HG03439 (cell line): ENCODE results near the gene RAB9B.
"Not testable (repeated sequence)": the region's sequence is repeated elsewhere in the genome, so short reads cannot be mapped to it uniquely, and the experiment has no call there.

Experiments
- ATAC-seq: cut with Tn5 transposase; IDR thresholded peaks from one replicate; pipeline ENCODE4 v1.9.1; 2021; ENCODE audit warnings: mild to moderate bottlenecking, moderate library complexity; ENCODE audit not compliant: unreplicated experiment

RAB9B gene

DNA sequence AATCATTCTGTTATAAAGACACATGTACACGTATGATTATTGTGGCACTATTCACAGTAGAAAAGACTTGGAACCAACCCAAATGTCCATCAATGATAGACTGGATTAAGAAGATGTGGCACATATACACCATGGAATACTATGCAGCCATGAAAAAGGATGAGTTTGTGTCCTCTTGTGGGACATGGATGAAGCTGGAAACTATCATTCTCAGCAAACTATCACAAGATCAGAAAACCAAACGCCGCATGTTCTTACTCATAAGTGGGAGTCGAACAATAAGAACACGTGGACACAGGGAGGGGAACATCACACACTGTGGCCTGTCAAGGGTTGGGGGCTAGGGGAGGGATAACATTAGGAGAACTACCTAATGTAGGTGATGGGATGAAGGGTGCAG, 15.0 kb downstream of the RAB9B start:
- not testable (repeated sequence) for ATAC-seq

DNA sequence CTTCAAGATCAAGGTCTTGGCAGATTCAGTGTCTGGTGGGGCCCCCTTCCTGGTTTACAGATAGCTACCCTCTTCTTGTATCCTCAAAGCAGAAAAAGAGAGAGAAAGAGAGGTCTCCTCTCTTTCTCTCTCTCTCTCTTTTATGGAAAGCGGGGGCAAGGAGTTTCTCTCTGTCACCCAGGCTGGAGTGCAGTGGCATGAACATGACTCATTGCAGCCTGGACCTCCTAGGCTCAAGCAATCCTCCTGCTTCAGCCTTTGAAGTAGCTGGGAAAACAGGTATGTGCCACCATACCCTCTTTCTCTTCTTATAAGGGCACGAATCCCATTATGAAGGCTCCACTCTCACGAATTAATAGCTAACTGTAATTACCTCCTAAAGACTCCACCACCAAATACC, 20.2 kb downstream of the RAB9B start:
- ATAC-seq = no peak

DNA sequence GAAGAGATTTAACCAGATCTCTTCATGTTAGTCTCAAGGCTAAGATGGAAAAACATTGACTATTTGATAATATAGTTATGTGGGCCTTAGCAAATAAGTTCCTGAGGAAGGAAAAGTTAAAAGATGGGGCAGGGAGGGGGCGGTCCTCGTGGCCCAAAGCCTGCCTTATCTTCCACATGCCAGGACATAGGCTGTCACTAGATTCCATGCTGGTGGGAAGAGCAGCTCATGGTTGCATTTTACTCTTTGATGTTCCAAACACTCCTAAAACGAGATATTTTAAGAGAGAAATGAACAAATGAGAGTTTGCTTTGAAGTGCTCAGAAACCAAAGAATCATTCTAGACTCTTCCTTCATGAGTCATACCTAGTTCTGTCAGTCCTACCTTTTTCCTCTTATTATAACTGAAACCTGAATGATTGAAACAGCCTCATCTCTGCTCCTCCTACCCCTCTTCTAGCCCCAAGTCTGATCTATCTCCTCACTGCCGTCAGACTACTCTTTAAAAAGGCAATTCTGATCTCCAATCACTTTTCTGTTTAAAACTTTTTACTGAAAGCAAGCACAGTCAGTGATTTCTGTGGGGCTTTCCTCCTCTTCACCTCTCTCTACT, 25.1 kb downstream of the RAB9B start:
- no peak for ATAC-seq

DNA sequence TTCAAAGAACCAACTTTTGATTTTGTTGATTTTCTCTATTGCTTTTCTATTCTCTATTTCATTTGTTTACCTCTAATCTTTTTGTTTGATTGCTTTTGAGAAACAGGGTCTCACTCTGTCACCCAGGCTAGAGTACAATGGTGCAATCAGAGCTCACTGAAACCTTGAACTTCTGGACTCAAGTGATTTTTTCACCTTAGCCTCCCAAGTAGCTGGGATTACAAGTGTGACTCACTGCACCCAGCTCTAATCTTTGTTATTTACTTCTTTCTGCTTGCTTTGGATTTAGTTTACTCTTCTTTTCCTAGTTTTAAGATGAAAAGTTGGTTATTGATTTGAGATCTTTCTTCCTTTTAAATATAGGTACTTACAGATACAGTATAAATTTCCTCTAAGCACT, 26.2 kb downstream of the RAB9B start:
- ATAC-seq = no peak

DNA sequence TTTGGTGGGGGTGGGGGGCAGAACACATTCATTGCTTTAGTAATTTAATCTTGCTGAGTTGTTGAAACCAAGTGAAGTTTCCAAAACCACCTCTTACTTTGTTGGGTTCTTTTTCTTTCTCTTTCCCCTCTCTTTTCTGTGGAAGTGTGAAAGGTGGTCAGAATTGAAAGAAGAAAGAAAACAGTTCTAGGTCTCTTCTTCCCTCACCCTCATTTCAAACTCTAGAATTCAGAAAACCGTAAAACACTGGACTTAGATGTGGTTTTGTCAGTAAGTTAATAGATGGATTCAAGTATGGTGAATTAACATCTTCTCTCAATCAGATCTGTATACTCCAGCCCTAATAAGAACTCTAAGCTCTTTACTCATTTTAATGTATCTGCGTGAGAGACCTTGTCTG, 31.7 kb downstream of the RAB9B start:
- ATAC-seq = no peak

DNA sequence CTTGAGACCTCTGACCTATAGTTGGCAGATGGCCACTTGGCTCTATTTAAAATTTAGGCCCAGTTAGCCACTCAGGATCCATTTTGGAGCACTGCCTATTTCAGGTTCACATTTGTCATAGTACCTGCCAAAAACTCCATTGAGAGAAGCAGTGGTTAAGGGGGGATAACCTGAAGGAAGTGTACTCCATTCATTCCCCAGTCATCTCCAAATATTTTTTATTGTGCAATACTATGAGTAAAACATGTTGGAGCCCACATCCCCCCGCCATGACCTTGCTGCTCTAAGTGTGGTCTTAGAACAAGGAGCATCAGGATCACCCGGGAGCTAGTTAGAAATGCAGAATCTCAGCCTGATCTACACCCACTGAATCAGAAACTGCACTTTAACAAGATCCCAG, 34.4 kb downstream of the RAB9B start:
- ATAC-seq = no peak

DNA sequence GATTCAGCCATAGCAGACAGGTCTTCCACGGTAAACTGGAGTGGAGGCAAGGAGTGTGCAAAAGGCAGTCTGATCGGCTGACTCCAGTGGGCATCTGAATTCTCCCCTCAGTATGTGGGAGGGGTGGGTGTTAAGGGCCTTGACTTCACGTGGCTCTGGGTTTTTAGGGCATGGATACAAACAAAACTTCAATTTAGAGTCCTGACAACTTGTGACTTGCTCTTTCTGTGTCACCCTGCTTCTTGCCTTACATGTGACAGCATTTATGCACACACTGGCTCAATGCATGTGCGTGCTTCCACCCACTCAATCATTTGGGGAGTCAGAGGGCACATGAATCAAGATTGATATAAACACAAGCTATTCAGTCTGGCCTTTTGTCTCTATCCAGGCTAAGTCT, 37.9 kb downstream of the RAB9B start:
- ATAC-seq = no peak

DNA sequence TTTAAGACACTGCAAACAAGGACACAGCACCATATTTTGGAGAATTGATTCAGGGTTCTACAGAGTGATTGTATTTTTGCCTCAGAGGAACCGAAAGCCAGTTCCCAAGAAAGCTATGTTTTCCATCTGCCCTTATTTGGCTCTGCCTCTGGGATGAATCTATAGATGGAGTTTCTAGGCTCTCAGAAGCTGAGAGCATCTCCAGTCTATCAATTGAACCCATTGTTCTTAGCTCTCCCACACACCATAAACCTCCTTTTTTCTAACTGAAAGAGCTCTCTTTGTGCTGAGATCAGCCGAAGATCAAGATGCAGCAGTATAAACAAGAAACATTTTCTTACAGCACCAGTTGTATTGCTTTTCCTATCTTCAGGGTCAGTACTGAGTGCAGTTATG, 38.5 kb downstream of the RAB9B start:
- no peak for ATAC-seq

DNA sequence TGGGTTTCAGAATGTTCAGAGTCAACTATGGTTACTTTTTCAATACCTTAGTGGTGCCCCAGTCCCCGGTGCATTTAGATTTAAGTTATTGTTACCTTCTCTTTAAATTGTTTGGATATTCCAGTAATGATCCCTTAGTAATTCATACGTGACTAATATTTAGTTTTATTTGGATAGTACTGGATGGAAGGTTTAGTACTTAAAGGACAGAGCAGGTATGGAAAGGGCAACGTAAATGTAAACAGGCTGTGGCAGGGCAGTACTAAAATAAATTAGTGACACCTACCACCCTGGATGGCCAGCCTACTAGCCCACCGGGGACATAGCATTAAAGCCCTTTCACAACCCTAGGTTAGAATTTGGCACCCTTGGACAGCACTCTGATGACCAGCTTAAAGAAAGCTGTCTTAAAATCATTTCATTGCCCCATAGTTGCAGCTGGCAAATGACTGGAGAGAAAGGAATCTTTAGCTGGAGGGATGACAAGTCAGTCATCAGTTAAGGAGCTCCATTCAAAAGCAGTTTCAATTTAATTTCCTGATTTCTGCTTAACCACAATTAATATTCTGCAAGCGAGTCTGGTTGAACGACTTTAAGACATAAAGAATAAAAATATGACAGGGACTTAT, 39.0 kb downstream of the RAB9B start:
- ATAC-seq = no peak

DNA sequence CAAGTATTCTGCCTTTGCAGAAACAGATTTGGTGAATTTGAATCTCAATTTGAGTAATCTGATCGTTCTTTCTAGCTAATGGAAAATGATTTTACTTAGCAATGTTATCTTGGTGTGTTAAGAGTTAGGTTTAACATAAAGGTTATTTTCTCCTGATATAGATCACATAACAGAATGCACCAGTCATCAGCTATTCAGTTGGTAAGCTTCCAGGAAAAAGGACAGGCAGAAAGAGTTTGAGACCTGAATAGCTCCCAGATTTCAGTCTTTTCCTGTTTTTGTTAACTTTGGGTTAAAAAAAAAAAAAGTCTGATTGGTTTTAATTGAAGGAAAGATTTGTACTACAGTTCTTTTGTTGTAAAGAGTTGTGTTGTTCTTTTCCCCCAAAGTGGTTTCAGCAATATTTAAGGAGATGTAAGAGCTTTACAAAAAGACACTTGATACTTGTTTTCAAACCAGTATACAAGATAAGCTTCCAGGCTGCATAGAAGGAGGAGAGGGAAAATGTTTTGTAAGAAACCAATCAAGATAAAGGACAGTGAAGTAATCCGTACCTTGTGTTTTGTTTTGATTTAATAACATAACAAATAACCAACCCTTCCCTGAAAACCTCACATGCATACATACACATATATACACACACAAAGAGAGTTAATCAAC, 40.1 kb downstream of the RAB9B start:
- no peak for ATAC-seq

DNA sequence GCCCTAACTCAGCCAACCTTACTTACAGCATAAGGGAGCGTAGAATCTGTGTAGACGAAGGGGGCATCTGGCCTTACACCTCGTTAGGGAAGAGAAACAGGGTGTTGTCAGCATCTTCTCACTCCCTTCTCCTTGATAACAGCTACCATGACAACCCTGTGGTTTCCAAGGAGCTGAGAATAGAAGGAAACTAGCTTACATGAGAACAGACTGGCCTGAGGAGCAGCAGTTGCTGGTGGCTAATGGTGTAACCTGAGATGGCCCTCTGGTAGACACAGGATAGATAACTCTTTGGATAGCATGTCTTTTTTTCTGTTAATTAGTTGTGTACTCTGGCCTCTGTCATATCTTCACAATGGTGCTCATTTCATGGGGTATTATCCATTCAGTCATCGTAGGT, 40.8 kb downstream of the RAB9B start:
- ATAC-seq = no peak

DNA sequence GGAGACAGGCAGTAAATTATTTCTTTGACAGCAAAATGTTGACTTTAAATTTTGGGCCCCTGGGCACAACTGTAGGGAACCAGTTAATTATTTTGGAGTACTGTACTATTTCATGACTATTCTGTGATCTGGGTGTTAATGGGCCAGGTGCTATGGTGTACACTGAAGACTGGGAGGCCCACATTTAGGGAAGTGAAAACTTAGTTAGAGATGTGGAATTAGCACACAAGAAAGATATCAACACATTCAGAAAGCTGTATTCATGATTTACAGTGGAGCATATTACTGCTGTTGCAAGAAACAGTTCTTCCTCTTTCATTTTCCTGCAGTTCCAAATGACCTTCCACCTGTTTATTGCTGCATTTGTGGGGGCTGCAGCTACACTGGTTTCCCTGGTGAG, 43.1 kb downstream of the RAB9B start:
- ATAC-seq = no peak

DNA sequence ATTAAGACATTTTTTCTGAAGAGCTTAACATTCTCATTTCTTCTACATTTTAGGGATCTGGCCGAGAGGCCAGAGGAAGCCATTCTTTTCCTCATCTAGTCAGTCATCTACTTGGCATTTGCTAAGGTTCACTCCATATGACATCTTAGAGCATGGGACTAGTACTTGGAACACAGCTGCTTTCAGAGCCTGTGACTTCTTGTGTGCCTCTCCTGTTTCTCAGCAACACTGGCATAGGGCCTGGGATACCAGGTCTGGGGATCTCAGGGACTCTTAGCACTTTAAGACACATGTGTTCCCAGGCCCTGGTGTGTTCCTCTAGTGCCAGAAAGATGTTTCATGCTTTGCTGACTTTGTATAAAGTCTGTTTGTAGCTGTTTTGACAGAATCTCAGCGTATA, 48.1 kb downstream of the RAB9B start:
- no peak for ATAC-seq

DNA sequence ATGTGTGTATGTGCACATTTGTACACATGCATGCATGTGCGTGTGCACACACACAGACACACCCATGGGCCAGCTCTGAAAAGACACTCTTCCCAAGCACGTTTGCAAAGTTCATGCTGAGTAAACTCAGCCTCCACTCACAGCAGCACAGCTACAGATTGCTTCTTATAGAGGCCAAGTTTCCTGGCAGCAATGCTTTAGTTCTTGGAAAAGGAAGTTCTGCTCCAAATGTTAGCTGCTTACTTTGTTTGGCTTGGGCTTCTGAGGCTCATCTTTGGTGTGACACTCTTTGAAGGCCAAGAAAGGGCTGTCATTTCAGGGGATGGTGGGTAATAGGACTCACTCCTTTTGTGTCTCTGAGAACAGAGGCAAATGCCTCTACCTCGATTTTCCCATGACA, 48.9 kb downstream of the RAB9B start:
- no peak for ATAC-seq

DNA sequence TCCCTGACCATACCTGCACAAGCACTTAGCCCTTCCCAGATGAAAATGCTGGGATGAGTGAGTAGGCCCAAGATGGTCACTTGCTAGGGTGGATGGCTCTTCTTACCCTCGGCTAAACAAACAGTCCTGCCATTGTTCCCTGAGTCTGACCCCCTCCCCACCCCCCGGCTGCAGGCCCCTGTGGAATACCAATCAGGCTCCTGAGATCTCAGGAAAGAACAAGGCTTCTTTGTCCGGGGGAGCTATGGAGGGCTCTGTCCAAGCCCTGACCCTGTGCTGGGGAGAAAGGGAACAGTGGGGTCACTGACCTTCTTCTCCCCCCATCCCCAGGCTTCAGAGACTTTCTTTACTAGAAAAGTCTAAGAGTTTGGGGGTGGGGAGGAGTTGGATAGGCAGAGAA, 49.4 kb downstream of the RAB9B start:
- no peak for ATAC-seq

DNA sequence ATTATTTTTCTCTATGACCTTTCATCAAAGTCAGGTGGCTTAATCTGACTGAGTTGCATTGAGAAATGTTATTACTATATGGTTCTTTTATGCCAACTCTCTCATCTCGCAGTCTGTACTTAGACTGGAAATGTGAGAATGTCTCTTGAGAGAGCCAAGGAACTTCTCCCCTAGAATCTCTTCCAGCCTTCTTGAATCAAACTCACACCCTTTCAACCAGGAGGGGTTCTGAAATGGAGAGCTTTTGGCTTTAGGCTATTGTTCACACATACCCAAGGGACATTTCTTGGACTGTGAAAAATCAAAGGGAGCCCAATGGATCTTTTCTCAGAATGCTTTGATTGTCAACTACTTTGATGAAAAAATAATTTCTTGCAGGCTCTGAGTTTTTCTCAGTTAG, 50.4 kb downstream of the RAB9B start:
- ATAC-seq = no peak

DNA sequence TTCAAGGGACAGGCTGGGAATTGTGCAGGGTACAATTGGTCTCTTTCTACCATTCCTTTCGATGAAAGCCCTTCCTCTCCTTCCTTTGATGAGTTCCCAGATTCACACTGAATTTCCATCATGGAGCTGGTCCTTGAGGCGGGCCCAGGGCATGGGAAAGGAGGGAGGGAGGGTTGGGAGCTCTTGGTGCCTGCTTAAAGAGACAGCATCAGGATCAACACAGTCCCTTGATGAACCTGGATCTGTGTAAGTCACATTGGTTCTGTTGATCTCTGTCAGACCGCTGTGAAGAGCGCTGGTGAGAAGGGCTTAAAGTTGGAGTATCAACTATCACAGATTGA, 51.0 kb downstream of the RAB9B start:
- no peak for ATAC-seq

DNA sequence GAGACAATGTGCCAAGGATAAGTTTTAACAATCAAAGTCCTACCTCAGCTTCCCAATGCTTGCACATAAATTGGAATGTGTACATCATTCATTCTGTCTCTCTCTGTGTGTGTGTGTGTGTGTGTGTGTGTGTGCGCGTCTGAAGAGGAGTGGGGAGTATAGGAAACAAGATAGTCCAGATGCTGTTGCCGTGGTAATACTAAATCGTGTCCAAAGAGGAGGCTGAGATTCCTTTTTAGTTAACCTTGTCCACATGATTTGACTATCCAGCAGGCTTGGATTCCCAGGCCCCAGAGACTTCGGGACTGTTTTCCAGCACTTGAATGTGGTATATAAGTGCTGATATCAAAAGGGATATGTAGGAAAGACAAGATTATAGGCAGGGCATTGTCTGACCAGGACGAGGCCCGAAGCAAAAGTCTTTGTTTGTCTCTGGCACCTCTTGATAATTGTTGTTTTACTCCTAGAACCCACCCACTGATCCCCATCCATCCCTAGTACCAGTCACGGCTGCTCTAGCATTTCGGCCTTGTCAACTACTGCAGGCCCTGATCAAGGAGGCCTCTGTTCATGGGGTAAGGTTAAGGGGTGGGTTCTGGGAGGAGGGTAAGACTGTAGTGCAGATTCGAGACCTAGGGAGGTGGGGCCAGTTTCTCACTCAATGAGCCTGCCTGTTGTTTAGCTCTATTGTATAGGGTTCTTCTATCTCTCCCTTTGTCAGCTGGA, 51.6 kb downstream of the RAB9B start:
- no peak for ATAC-seq

DNA sequence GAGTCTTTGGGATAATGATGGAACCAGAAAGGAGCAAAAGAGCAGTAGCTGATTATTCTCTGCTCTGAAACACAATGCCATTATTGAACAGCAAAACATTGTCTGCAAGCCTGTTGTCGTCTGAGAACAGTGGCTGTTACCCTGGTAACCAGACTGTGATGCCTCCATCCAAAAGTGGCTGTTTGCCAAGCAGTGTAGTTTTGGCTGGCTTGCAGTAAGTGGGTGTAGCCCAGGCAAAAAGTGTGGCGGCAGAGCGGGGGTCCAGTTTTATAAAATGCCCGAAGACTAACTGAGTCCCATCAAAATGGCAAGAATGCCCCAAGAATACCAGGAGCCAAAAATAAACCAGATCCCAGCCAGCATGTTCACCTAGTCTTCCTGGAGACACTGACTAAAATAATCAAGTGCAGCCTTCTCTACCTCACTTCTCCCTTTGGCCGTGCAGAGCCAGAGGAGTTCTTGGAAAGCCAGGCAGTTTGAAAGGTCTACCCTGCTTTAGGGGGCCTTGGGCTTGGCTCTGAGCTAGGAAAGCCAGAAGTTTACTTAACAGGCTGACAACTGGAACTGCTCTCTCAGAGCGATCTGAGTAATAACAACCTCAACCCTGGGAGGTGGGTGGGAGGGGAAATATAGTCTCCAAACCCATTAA, 52.8 kb downstream of the RAB9B start:
- no peak for ATAC-seq

DNA sequence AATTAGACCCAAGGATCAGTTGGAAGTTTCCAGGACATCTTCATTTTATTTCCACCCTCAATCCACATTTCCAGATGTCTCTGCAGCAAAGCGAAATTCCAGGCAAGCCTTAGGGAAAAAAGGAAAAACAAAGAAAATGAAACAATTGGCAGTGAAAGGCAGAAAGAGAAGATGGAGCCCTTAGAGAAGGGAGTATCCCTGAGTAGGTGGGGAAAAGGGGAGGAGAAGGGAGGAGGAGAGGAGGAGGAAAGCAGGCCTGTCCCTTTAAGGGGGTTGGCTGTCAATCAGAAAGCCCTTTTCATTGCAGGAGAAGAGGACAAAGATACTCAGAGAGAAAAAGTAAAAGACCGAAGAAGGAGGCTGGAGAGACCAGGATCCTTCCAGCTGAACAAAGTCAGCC, 55.5 kb downstream of the RAB9B start, which contains the start of gene PLP1:
PLP1 (plus strand) TSS at position 295 of the 400 bp plus-strand sequence. CDS start 156 bp downstream, outside the sequence.
- ATAC-seq = no peak

DNA sequence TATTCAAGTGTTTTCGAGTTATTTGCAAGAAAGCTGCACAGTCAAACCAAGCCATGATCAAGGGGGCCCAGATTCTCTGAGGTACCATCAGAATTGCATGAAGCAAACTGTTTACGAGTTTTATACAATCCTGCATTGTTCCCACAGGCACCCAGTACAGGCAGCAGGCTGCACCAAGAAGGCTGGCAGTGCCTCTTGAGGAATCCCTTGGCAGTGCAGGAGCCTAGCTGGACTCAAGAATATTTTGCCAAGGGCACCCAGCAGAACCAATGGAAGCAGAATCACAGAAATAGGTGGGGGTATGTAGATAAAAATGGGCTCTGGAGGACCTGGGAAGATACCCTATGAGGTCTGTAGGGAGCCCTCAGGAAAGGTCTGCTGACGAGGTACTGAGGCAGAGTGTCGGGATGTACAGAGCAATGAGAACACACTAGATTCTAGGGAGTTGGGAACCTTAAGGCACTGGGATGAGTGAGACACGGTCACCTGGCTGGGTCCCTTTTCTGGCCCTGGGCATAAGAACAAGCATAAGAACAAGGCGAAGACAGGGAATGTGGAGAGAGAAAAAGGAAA, 57.9 kb downstream of the RAB9B start:
- no peak for ATAC-seq
